RWPE2 (cell line): ENCODE measurements around the gene C21orf58.
"Not testable (repeated sequence)": the region's sequence is repeated elsewhere in the genome, so short reads cannot be mapped to it uniquely, and the experiment has no call there.

Experiments
- ATAC-seq: fragments of 200-7000 bp; cut with Tn5 transposase; 3 replicates; pipeline ENCODE4 v1.9.1; 2021; ENCODE audit warnings: low read depth
- DNase-seq: peaks from one replicate; pipeline ENCODE4 v3.0.0-alpha.2; 2020; ENCODE audit warnings: low spot score
- H3K27ac ChIP-seq: fragments of 450-650 bp; 2 replicates; pipeline ENCODE4 v1.5.1; 2017; ENCODE audit warnings: mild to moderate bottlenecking; ENCODE audit not compliant: poor library complexity, severe bottlenecking
- H3K27me3 ChIP-seq: fragments of 250-450 bp; sonication (Bioruptor Pico); 2 replicates; pipeline ENCODE4 v1.5.1; 2021; ENCODE audit warnings: mild to moderate bottlenecking, moderate library complexity; ENCODE audit not compliant: insufficient read depth, poor library complexity, severe bottlenecking
- H3K36me3 ChIP-seq: fragments of 250-450 bp; sonication (Bioruptor Pico); 2 replicates; pipeline ENCODE4 v1.5.1; 2020; ENCODE audit warnings: low read depth, mild to moderate bottlenecking, moderate library complexity
- H3K4me1 ChIP-seq: fragments of 250-450 bp; sonication (Bioruptor Pico); 2 replicates; pipeline ENCODE4 v1.5.1; 2021; ENCODE audit warnings: mild to moderate bottlenecking, moderate library complexity; ENCODE audit not compliant: insufficient read depth, poor library complexity, severe bottlenecking
- H3K4me3 ChIP-seq: fragments of 250-450 bp; sonication (Bioruptor Pico); 2 replicates; pipeline ENCODE4 v1.5.1; 2021; ENCODE audit warnings: mild to moderate bottlenecking, moderate library complexity; ENCODE audit not compliant: severe bottlenecking
- H3K9me3 ChIP-seq: fragments of 250-450 bp; sonication (Bioruptor Pico); 2 replicates; pipeline ENCODE4 v1.5.1; 2021; ENCODE audit warnings: mild to moderate bottlenecking, moderate library complexity; ENCODE audit not compliant: severe bottlenecking
- CTCF ChIP-seq: fragments of 450-650 bp; IDR thresholded peaks from one replicate; pipeline ENCODE4 v1.5.1; 2017; ENCODE audit warnings: mild to moderate bottlenecking, moderate library complexity; ENCODE audit not compliant: poor library complexity, severe bottlenecking

Gene C21orf58

GRCh38 chr21:46314441-46315020 lies 9.1 kb downstream of the C21orf58 start:
- Histone ChIP-seq H3K9me3 (no peaks in the 10 kb centered on the region), H3K36me3 (peaks cover 13% of the 10 kb centered on the region), H3K4me1 (no peaks in the 10 kb centered on the region), H3K27ac (no peak overlapping the region), H3K4me3 (no peak overlapping the region), H3K27me3 (no peaks in the 10 kb centered on the region)
- DNase-seq (no peak), ATAC-seq (no peak)
- TF ChIP-seq CTCF, result no peak

GRCh38 chr21:46312949-46313348 lies 10.7 kb downstream of the C21orf58 start:
- Histone ChIP-seq H3K4me3 (no peak overlapping the region), H3K9me3 (no peaks in the 10 kb centered on the region), H3K36me3 (peaks cover 27% of the 10 kb centered on the region), H3K4me1 (no peaks in the 10 kb centered on the region), H3K27me3 (no peaks in the 10 kb centered on the region), H3K27ac (no peak overlapping the region)
- TF ChIP-seq CTCF, result no peak
- ATAC-seq (no peak), DNase-seq (no peak)

GRCh38 chr21:46311568-46311967 lies 12.1 kb downstream of the C21orf58 start:
- no peak for TF ChIP-seq CTCF
- H3K4me1 ChIP-seq, result no peaks in the 10 kb centered on the region
- DNase-seq (no peak), ATAC-seq (no peak)
- peaks cover 27% of the 10 kb centered on the region for H3K36me3 ChIP-seq
- H3K4me3 ChIP-seq, result no peak overlapping the region
- no peak overlapping the region for H3K27ac ChIP-seq
- H3K9me3 ChIP-seq, result no peaks in the 10 kb centered on the region
- H3K27me3 ChIP-seq, result no peaks in the 10 kb centered on the region

- DNase-seq, ATAC-seq, H3K9me3 ChIP-seq, H3K27ac ChIP-seq, H3K4me3 ChIP-seq, H3K27me3 ChIP-seq, H3K4me1 ChIP-seq: not testable (repeated sequence)
- H3K36me3 ChIP-seq, result peaks cover 27% of the 10 kb centered on the region
Observed at GRCh38 chr21:46310260-46310659, 13.4 kb downstream of the C21orf58 start.

GRCh38 chr21:46308431-46308830 lies 15.2 kb downstream of the C21orf58 start:
- no peaks in the 10 kb centered on the region for H3K9me3 ChIP-seq
- H3K36me3 ChIP-seq, result peaks cover 29% of the 10 kb centered on the region
- H3K27ac ChIP-seq, result no peak overlapping the region
- ATAC-seq (no peak), DNase-seq (no peak)
- no peak overlapping the region for H3K4me3 ChIP-seq
- H3K27me3 ChIP-seq, result no peaks in the 10 kb centered on the region
- no peak for TF ChIP-seq CTCF
- no peaks in the 10 kb centered on the region for H3K4me1 ChIP-seq
